ENCODE data around the gene CLEC16A. TPM values are rescaled to one million over a fixed set of nuclear protein-coding genes. Genes with fewer than 3 reads are reported as not detected.

The CLEC16A gene
- total RNA-seq, 1 donor from 2014 or later: 33.4 TPM

GRCh38 chr16:10995565-10995964 lies 51.2 kb downstream of the CLEC16A start:
- H3K36me3 Mint-ChIP-seq: peaks cover 40% of the 10 kb centered on the region
- no peak for DNase-seq (ENCODE audit: extremely low spot score, unreplicated experiment)
- no peak overlapping the region for H3K27ac Mint-ChIP-seq
- H3K9me3 Mint-ChIP-seq: no peaks in the 10 kb centered on the region
- peaks cover 41% of the 10 kb centered on the region for H3K4me1 Mint-ChIP-seq (ENCODE audit: unreplicated experiment)
- TF ChIP-seq CTCF (conservative IDR thresholded peaks at IDR 0.05): no peak
- no peaks in the 10 kb centered on the region for H3K27me3 Mint-ChIP-seq
- no peak overlapping the region for H3K4me3 Mint-ChIP-seq

GRCh38 chr16:10997485-10997884 lies 53.1 kb downstream of the CLEC16A start:
- Mint-ChIP-seq H3K4me3 (no peak overlapping the region), H3K9me3 (no peaks in the 10 kb centered on the region), H3K4me1 (ENCODE audit: unreplicated experiment) (peaks cover 23% of the 10 kb centered on the region), H3K36me3 (peaks cover 30% of the 10 kb centered on the region), H3K27ac (no peak overlapping the region), H3K27me3 (no peaks in the 10 kb centered on the region)
- no peak for DNase-seq (ENCODE audit: extremely low spot score, unreplicated experiment)
- no peak for TF ChIP-seq CTCF (conservative IDR thresholded peaks at IDR 0.05)

- TF ChIP-seq CTCF (conservative IDR thresholded peaks at IDR 0.05): no peak
- Mint-ChIP-seq H3K36me3 (peaks cover 30% of the 10 kb centered on the region), H3K27me3 (no peaks in the 10 kb centered on the region), H3K27ac (no peak overlapping the region), H3K4me1 (ENCODE audit: unreplicated experiment) (peaks cover 15% of the 10 kb centered on the region), H3K9me3 (no peaks in the 10 kb centered on the region), H3K4me3 (no peak overlapping the region)
- no peak for DNase-seq (ENCODE audit: extremely low spot score, unreplicated experiment)
Observed at GRCh38 chr16:10999300-10999699, 54.9 kb downstream of the CLEC16A start.

GRCh38 chr16:11001611-11002010 lies 57.2 kb downstream of the CLEC16A start:
- Mint-ChIP-seq H3K36me3 (peaks cover 19% of the 10 kb centered on the region), H3K27ac (no peak overlapping the region), H3K4me1 (ENCODE audit: unreplicated experiment) (peaks cover 15% of the 10 kb centered on the region), H3K4me3 (no peak overlapping the region), H3K27me3 (no peaks in the 10 kb centered on the region), H3K9me3 (no peaks in the 10 kb centered on the region)
- no peak for TF ChIP-seq CTCF (conservative IDR thresholded peaks at IDR 0.05)
- no peak for DNase-seq (ENCODE audit: extremely low spot score, unreplicated experiment)

GRCh38 chr16:11003141-11003540 lies 58.8 kb downstream of the CLEC16A start:
- TF ChIP-seq CTCF (conservative IDR thresholded peaks at IDR 0.05): no peak
- Mint-ChIP-seq H3K9me3 (no peaks in the 10 kb centered on the region), H3K4me1 (ENCODE audit: unreplicated experiment) (peaks cover 18% of the 10 kb centered on the region), H3K27me3 (no peaks in the 10 kb centered on the region), H3K4me3 (no peak overlapping the region), H3K36me3 (peaks cover 14% of the 10 kb centered on the region), H3K27ac (no peak overlapping the region)
- no peak for DNase-seq (ENCODE audit: extremely low spot score, unreplicated experiment)

- DNase-seq (ENCODE audit: extremely low spot score, unreplicated experiment): no peak
- Mint-ChIP-seq H3K27ac (no peak overlapping the region), H3K36me3 (peaks cover 20% of the 10 kb centered on the region), H3K27me3 (no peaks in the 10 kb centered on the region), H3K9me3 (peaks cover 6% of the 10 kb centered on the region), H3K4me1 (ENCODE audit: unreplicated experiment) (peaks cover 16% of the 10 kb centered on the region), H3K4me3 (no peak overlapping the region)
- no peak for TF ChIP-seq CTCF (conservative IDR thresholded peaks at IDR 0.05)
Observed at GRCh38 chr16:11004351-11004750, 60.0 kb downstream of the CLEC16A start.

Data from type B pancreatic cell (in vitro differentiated cells).